ENCODE results near the gene CERK. TPM values are rescaled to one million over a fixed set of nuclear protein-coding genes. Genes with fewer than 3 reads are reported as not detected.

CERK gene
- total and polyA plus RNA-seq, 9 of the 15 experiments (the other 6 are each of a cell fraction or from before 2014, with no cell fraction given), result 1.1 to 14.9 (median 8.7) TPM

DNA sequence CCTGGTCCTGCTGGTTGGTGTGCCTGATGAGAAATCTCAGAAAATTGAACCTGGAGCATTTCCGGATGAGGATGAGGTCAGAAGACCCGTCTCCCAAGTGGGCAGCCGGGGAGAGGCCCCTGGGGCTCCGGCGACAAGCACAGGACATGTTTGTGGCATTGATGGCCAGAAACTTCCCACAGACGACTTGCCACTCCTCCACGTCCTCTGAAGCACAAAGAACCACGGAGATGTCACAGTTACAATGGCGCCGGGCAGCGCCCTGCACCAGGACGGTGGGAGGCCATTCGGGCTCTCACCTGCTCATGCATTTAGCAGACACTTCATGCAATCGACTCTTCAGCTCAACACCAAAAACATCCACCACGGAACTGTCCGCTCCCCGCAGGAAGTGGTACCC is 46.5 kb downstream of the CERK start:
- Histone ChIP-seq H3K4me3 (no peak overlapping the region), H2AFZ (ENCODE audit: low read depth, low read length) (no peak overlapping the region), H3K36me3 (ENCODE audit: control insufficient read depth, insufficient read depth, low read length) (peaks cover 17% of the 10 kb centered on the region; the same call in 1 of the 3 replicates), H3K4me1 (replicated peaks in 1 of 2; ENCODE audit: control insufficient read depth in 2 of 2, insufficient read depth in 2 of 2, low read length in 2 of 2) (0 out of 5 replicates have a peak, but pooled peaks cover 0 to 3% of the 10 kb centered on the region in 2 experiments), H3K4me2 (ENCODE audit: insufficient read depth, low read length) (no peak overlapping the region), H3K9me1 (ENCODE audit: control insufficient read depth, insufficient read depth, low read length) (no peaks in the 10 kb centered on the region), H3K27me3 (ENCODE audit: control insufficient read depth in 2 of 2, insufficient read depth in 2 of 2, low read length in 2 of 2) (no peaks in the 10 kb centered on the region), H3K27ac (ENCODE audit: extremely low read depth, low read depth, low read length) (no peak overlapping the region), H4K20me1 (replicated peaks; ENCODE audit: control insufficient read depth, insufficient read depth, low read length) (no peaks in the 10 kb centered on the region), H3K9me3 (replicated peaks; ENCODE audit: control insufficient read depth, insufficient read depth, low read depth, low read length) (no peaks in the 10 kb centered on the region), H3K9ac (ENCODE audit: insufficient read depth in 1 of 2, low read depth in 2 of 2, low read length in 2 of 2) (no peak overlapping the region), H3K79me2 (ENCODE audit: control insufficient read depth, insufficient read depth, low read length) (no peaks in the 10 kb centered on the region)
- no peak for DNase-seq (ENCODE audit: extremely low read depth in 1 of 4, low spot score in 3 of 4)
- BruUV-seq (replicated peaks), result no TSS peak
- FAIRE-seq, result no peak
- CTCF ChIA-PET (ENCODE audit: low intra/inter-chr PET ratio), result no interaction called here
- in situ Hi-C loops (cut with MboI) (no loop called here), intact Hi-C loops (cut with micrococcal nuclease) (no loop called here)
- TF ChIP-seq ASH1L (IDR thresholded peaks at IDR 0.05; ENCODE audit: borderline replicate concordance, low read depth, partially characterized antibody) (no peak), ZNF589 (CRISPR knock-in tag; IDR thresholded peaks at IDR 0.05; ENCODE audit: low read depth) (no peak), KDM4B (IDR thresholded peaks at IDR 0.05; ENCODE audit: borderline replicate concordance in 2 of 2, low read depth in 1 of 2) (no peak), ILF3 (IDR thresholded peaks at IDR 0.05; ENCODE audit: borderline replicate concordance) (no peak), CHD2 (IDR thresholded peaks at IDR 0.05; ENCODE audit: low read depth, low read length) (no peak), ZNF717 (CRISPR knock-in tag; IDR thresholded peaks at IDR 0.05) (no peak), JUN (IDR thresholded peaks at IDR 0.05; ENCODE audit: borderline replicate concordance, low read depth, low read length) (no peak), JUN (CRISPR knock-in tag; IDR thresholded peaks at IDR 0.05; ENCODE audit: borderline replicate concordance) (no peak), NFE2 (IDR thresholded peaks at IDR 0.05; ENCODE audit: low read depth) (no peak), NR2C2 (CRISPR knock-in tag; IDR thresholded peaks at IDR 0.05) (no peak), NR2C2 (tag; IDR thresholded peaks at IDR 0.05) (no peak), KDM1A (IDR thresholded peaks at IDR 0.05) (no peak), SMARCC2 (IDR thresholded peaks at IDR 0.05; ENCODE audit: low read depth) (no peak), HLTF (IDR thresholded peaks at IDR 0.05) (no peak), NELFE (IDR thresholded peaks at IDR 0.05; ENCODE audit: insufficient read depth, insufficient read length) (no peak), GABPB1 (CRISPR knock-in tag; IDR thresholded peaks at IDR 0.05) (no peak), ZNF584 (CRISPR knock-in tag; IDR thresholded peaks at IDR 0.05; ENCODE audit: low read depth) (no peak), ZNF24 (IDR thresholded peaks at IDR 0.05) (no peak), SNRNP70 (optimal IDR thresholded peaks at IDR 0.05; ENCODE audit: low read depth, low read length) (no peak), ZZZ3 (IDR thresholded peaks at IDR 0.05) (no peak), POU5F1 (IDR thresholded peaks at IDR 0.05; ENCODE audit: borderline replicate concordance, low read depth, low read length, partially characterized antibody) (no peak), CREB1 (IDR thresholded peaks at IDR 0.05) (no peak), CREB1 (CRISPR knock-in tag; IDR thresholded peaks at IDR 0.05) (no peak)
- POLR2A ChIA-PET, result no interaction called here
- ATAC-seq, result no peak
- whole genome bisulfite sequencing (ENCODE audit: insufficient coverage, low coverage, missing lambda C conversion rate), result 91% methylated on average over 6 of the region's 17 CpGs
